Left ventricle myocardium inferior (tissue), 1 donor: ENCODE measurements around the gene SHISAL1. TPM values are rescaled to one million over a fixed set of nuclear protein-coding genes. Genes with fewer than 3 reads are reported as not detected.

Source experiments
- DNase-seq: peaks from one replicate; pipeline ENCODE4 v3.0.0-alpha.2; 2020
- H3K27ac ChIP-seq: fragments of 200-600 bp; replicated peaks from 2 replicates; pipeline ENCODE4 v1.8.0; 2021
- H3K27me3 ChIP-seq: fragments of 200-600 bp; 2 replicates; pipeline ENCODE4 v1.8.0; 2021; ENCODE audit warnings: low read depth
- H3K36me3 ChIP-seq: fragments of 200-600 bp; 2 replicates; pipeline ENCODE4 v1.8.0; 2021
- H3K4me1 ChIP-seq: fragments of 200-600 bp; 2 replicates; pipeline ENCODE4 v1.8.0; 2021
- H3K4me3 ChIP-seq: fragments of 200-600 bp; 2 replicates; pipeline ENCODE4 v1.8.0; 2021; ENCODE audit warnings: mild to moderate bottlenecking, moderate library complexity
- H3K9me3 ChIP-seq: fragments of 200-600 bp; replicated peaks from 2 replicates; pipeline ENCODE4 v1.8.0; 2021
- intact Hi-C: fragments of 100-400 bp; cut with micrococcal nuclease; formaldehyde crosslinking; loops from one replicate; pipeline ENCODE4 v1.11.0; 2022
- total RNA-seq: library from RNA; stranded (reverse); fragmentation: NEBNext Ultra II Directional; extraction: Animal tissue kit (Norgen Biotek cat#: 25700); gene quantifications from one replicate; pipeline ENCODE4 v1.2.1, GENCODE V29; 2021
- TF ChIP-seq, protein P1 (sequence below): fragments of 200-600 bp; IDR thresholded peaks from 2 replicates; pipeline ENCODE4 v1.8.0; 2021; ENCODE audit warnings: antibody characterized with exemption, mild to moderate bottlenecking, borderline replicate concordance
- donor health status: DM: no; HTN: yes; CAD: no; lungs with severe emphysema.

The SHISAL1 gene
- total RNA-seq, 1 donor from 2014 or later, result 1.3 TPM

DNA sequence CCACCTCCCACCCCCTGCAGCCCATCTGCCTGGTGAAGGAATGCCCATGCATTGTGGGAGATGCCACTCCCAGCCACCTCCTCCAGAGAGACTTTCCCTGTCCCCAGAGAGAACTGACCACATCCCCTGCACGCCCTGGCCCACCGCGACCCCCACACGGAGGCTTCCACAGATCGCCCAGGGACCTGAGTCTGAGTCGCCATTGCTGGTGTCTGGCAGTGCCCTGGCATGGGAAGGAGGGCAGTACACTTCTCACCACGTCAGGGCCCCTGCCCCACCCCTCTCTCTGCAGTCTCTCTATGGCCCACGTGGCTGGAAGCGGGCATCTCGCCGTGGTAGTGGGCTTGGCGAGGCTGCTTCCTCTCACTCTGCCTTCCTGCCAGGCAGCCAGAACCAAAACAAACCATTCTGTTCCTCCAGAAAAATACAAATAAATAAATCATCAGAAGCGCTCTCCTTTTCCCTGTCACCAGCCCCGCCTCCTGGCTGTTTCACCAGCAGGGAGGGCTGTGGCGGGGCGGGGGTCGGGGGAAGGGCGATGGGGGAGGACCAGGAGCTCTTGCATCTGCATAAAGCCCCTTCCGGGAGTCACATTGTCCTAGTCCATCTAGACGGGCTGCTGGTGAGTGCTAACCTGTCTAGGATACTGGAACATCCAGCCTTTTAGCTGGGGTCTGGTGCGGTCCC lies 20.9 kb downstream of the SHISAL1 start:
- intact Hi-C loops, result no loop called here
- TF ChIP-seq, protein P1, sequence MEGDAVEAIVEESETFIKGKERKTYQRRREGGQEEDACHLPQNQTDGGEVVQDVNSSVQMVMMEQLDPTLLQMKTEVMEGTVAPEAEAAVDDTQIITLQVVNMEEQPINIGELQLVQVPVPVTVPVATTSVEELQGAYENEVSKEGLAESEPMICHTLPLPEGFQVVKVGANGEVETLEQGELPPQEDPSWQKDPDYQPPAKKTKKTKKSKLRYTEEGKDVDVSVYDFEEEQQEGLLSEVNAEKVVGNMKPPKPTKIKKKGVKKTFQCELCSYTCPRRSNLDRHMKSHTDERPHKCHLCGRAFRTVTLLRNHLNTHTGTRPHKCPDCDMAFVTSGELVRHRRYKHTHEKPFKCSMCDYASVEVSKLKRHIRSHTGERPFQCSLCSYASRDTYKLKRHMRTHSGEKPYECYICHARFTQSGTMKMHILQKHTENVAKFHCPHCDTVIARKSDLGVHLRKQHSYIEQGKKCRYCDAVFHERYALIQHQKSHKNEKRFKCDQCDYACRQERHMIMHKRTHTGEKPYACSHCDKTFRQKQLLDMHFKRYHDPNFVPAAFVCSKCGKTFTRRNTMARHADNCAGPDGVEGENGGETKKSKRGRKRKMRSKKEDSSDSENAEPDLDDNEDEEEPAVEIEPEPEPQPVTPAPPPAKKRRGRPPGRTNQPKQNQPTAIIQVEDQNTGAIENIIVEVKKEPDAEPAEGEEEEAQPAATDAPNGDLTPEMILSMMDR, result no peak
- no peaks in the 10 kb centered on the region for H3K4me1 ChIP-seq
- no peaks in the 10 kb centered on the region for H3K36me3 ChIP-seq
- H3K9me3 ChIP-seq, result peaks cover 19% of the 10 kb centered on the region
- peaks cover 31% of the 10 kb centered on the region for H3K27me3 ChIP-seq
- no peak for DNase-seq
- no peak overlapping the region for H3K27ac ChIP-seq
- H3K4me3 ChIP-seq, result no peak overlapping the region

DNA sequence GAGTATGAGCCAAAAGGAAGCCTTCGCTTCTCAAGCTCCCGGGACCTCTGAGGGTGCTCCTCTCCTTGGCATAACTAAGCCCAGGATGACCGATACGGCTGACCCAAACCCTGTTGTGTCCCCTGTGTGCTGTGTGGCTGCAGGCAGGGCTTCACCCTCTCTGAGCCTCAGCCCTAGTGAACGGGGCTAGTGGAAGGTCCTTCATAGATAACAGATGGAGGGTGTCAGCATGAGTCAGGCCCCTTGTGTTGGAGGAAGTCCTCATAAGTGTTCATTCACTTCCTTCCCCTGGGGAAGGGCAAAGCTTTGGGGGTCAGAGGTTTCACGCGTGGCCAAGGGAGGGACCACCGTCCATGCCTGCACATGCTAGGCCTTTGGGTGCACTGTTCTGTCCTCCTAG lies 21.5 kb downstream of the SHISAL1 start:
- peaks cover 19% of the 10 kb centered on the region for H3K9me3 ChIP-seq
- no peak overlapping the region for H3K4me3 ChIP-seq
- no peak for DNase-seq
- TF ChIP-seq, protein P1, result no peak
- H3K4me1 ChIP-seq, result no peaks in the 10 kb centered on the region
- intact Hi-C loops, result no loop called here
- H3K27me3 ChIP-seq, result peaks cover 36% of the 10 kb centered on the region
- H3K36me3 ChIP-seq, result no peaks in the 10 kb centered on the region
- H3K27ac ChIP-seq, result no peak overlapping the region

DNA sequence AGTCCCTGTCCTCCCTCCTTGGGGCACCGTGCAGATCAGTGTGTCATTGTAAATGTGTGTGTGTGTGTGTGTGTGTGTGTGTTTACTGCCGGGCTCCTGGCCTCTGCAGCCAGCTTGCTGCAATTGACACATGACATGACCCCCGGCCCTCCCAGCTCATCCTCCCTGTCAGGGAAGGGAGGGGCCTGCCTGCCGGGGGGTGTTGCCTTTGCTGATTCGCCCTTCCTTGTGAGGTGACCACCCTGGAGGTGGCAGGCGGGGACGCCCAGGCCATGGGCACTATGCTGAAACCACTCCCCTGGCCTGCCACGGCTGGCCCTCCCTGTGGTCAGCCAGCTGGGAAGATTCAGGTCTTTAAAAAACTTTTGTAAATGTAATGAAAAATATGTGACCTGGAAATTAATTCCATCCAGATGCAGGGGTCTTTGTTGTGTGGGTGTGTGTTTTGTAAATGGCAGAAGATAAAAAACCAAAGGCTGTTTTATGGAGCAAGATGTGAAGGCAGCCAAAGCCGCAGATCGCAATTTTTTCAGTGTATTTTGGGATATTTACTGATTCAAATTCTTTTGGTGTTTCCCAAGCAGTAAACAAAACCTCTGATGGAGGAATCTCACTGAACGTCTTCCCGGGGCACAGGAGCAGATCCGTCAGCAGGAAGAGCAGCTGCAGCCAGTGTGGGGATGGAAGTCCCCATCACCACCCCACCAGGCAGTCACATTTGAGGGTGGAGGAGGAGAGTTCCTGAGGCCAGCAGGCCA lies 23.2 kb downstream of the SHISAL1 start:
- intact Hi-C loops, result no loop called here
- no peaks in the 10 kb centered on the region for H3K36me3 ChIP-seq
- peaks cover 49% of the 10 kb centered on the region for H3K27me3 ChIP-seq
- TF ChIP-seq, protein P1, result no peak
- no peak overlapping the region for H3K27ac ChIP-seq
- H3K4me3 ChIP-seq, result no peak overlapping the region
- no peak for DNase-seq
- no peaks in the 10 kb centered on the region for H3K4me1 ChIP-seq
- peaks cover 7% of the 10 kb centered on the region for H3K9me3 ChIP-seq

DNA sequence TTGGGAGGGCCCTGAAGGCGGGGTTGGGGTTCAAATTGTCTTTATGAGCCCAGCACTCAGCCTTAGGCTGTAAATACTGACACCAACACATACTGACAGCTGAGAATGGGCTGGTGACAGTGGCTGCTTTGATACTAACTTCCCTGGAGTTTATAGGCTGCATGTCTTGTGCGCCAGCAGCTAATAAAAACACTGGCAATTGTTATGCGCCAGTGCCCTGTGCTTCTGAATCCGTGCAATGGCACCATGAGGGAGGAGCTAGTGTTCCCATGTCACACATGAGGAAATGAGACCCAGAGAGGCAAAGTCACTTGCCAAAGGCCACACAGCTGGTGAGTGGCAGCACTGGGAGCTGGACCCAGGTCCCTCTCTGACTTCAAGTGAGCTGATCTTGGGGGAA lies 23.8 kb downstream of the SHISAL1 start:
- Histone ChIP-seq H3K27me3 (peaks cover 56% of the 10 kb centered on the region), H3K36me3 (no peaks in the 10 kb centered on the region), H3K4me1 (no peaks in the 10 kb centered on the region), H3K9me3 (no peaks in the 10 kb centered on the region), H3K27ac (no peak overlapping the region), H3K4me3 (no peak overlapping the region)
- TF ChIP-seq, protein P1, result no peak
- intact Hi-C loops, result no loop called here
- DNase-seq, result no peak

DNA sequence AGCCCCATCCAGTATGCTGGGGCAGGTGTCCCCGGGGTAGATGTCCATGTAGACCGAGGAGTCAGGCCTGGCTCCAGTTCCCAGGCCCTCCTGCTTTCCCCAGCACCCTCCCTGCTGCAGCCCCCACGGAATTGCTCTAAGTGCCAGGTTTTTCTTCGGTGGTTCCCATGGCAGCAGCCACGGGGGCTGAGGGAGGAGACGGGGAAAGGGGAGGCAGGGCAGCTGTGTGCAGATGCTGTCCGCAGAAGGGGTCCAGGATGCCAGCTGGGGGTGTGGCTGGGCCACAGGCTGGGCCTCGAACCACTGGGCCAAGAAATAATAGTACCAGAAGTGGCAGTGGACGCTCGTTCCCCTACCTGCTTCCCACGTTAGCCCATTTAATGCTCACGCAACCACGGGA lies 25.0 kb downstream of the SHISAL1 start:
- Histone ChIP-seq H3K36me3 (no peaks in the 10 kb centered on the region), H3K27ac (no peak overlapping the region), H3K4me1 (no peaks in the 10 kb centered on the region), H3K9me3 (no peaks in the 10 kb centered on the region), H3K4me3 (no peak overlapping the region), H3K27me3 (peaks cover 67% of the 10 kb centered on the region)
- intact Hi-C loops, result no loop called here
- no peak for DNase-seq
- TF ChIP-seq, protein P1, result no peak
